GM21367 (cell line): Measurements from ENCODE around the gene DNAJC15.

Experiments
- ATAC-seq: cut with Tn5 transposase; IDR thresholded peaks from one replicate; pipeline ENCODE4 v1.9.1; 2021; ENCODE audit not compliant: unreplicated experiment

Gene DNAJC15

DNA sequence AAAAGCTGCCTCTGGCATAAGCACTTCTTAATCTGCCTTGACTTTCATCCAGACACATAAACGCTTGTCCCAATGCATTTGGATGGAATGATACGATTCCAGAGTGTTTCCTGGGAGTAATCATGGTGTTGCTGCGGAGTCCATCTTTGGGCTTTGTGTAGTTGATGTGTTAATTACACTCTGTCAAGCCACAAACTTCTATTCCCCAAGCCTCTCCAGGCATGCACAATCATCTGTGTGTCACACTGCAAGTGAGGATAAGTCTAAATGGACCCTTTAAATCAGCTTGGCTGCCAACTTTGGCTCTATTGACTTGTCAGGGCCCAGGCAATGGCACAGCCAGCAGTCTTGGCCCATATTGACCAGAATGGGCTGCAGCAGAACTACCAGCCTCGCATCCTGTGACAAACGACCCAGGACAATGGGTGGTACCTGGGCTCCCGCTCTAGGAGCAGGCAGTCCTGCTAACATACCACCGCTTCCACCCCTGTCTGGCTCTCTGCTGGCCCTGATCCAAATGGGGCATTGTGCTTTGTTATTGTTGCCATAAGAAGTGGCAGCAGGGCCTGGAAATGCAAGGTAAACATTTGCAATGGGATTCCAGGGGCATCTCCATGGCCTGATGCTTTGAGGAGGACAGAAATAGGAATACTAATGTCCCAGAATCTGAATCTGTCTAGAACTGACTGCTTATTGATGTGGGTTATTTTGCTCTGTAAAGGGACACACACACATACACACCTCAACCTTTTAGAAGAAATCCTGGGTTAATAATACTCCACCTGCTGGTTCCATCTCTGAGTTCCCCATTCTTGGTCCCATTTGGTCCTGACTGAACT lies 127.2 kb downstream of the DNAJC15 start:
- no peak for ATAC-seq

DNA sequence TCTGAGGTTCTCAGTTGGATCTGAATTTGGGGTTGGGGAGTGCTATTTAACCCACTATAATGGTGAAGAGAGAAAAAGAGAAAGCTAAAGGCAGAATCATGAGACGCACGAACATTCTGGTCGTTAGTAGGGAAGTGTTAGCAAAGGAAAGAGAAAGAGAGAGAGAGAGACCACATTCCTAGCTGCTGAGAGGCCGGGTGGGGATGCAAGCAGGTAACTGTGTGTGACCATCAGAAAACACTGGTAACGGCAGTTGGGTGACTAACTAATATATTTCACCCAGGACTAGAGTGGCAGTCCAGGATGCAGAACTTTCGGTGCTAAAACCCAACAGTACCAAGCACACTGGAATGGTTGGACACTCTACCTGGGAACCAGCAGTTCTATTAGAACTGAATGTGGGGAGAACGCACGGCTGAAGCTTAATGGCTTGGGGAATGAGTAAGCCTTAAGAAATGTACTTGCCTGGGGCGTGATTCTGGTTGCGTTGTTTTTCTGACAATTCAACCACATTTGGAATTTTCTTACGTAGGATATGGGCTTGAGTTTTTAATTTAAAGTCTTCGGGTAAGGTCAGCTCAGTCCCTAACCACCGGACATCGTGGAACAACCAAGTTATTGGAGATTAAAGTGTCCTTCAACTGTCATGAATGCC lies 130.2 kb downstream of the DNAJC15 start:
- no peak for ATAC-seq

- ATAC-seq = no peak
These were observed 130.8 kb downstream of the DNAJC15 start for GRCh38 chr13:43154156-43154651.

GRCh38 chr13:43154839-43155238 lies 131.5 kb downstream of the DNAJC15 start:
- no peak for ATAC-seq

DNA sequence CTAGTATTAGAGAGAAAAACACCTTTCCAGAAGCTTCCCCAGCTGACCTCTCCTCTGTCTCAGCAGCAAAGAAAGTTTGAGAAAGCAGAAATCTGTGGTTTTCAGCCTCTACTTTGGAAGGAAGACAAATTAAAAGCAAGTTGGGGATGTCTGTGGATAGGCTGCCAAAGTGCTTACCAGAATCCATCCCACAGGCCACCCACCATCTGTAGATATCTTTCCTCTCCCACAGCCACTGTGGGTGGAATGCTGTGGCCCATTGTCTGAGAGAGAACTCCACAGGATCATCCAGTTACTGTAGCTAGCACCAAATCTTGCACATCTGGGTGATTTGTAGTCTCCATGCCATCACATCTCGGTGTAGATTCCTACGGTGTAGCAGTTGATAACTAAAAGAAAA lies 133.5 kb downstream of the DNAJC15 start:
- ATAC-seq = no peak

GRCh38 chr13:43157796-43158195 lies 134.4 kb downstream of the DNAJC15 start:
- no peak for ATAC-seq

- ATAC-seq = no peak
These were observed 135.1 kb downstream of the DNAJC15 start for GRCh38 chr13:43158516-43158915.

GRCh38 chr13:43159026-43159461 lies 135.7 kb downstream of the DNAJC15 start:
- ATAC-seq = no peak
